ENCODE data around the gene KLF17.

KLF17 gene

DNA sequence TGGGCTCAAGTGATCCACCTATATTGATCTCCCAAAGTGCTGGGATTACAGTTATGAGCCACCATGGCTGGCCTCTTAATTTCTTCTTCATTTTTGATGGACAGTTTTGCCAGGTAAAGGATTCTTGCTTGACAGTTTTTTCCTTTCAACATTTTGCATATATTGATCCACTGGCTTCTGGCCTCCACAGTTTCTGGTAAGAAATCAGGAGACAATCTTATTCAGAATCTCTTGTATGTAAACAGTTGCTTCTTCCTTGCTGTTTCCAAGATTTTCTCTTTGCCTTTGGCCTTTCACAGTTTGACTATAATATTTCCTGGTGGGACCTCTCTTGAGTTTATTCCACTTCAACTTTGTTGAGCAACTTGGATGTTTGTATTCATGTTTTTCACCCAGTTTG, 42.9 kb downstream of the KLF17 start:
- H3K4me2 ChIP-seq (ENCODE audit: low read depth, low read length), result no peak overlapping the region
- H3K79me2 ChIP-seq (ENCODE audit: low read length), result no peaks in the 10 kb centered on the region
- H2AFZ ChIP-seq (ENCODE audit: low read length), result no peak overlapping the region
- no peak overlapping the region for H3K27ac ChIP-seq (ENCODE audit: low read length)
- H3K4me3 ChIP-seq (ENCODE audit: low read length), result no peak overlapping the region
- H3K27me3 ChIP-seq (replicated peaks; ENCODE audit: insufficient read depth, low read length), result no peaks in the 10 kb centered on the region
- no peak overlapping the region for H3K9ac ChIP-seq (ENCODE audit: low read length)
- H3K9me3 ChIP-seq (replicated peaks; ENCODE audit: insufficient read depth, low read length), result no peaks in the 10 kb centered on the region
- H4K20me1 ChIP-seq (ENCODE audit: insufficient read depth, low read length), result no peaks in the 10 kb centered on the region
- H3K36me3 ChIP-seq (replicated peaks; ENCODE audit: insufficient read depth, low read length), result no peaks in the 10 kb centered on the region
- no peaks in the 10 kb centered on the region for H3K9me2 ChIP-seq (replicated peaks; ENCODE audit: insufficient read depth, low read length)
- no peaks in the 10 kb centered on the region for H3F3A ChIP-seq (ENCODE audit: insufficient read depth, low read length)
- TF ChIP-seq EZH2phosphoT487 (IDR thresholded peaks at IDR 0.05; ENCODE audit: low read length) (no peak), EZH2 (optimal IDR thresholded peaks at IDR 0.05; ENCODE audit: low read depth, low read length) (no peak)
- TF ChIP-seq, protein P1, sequence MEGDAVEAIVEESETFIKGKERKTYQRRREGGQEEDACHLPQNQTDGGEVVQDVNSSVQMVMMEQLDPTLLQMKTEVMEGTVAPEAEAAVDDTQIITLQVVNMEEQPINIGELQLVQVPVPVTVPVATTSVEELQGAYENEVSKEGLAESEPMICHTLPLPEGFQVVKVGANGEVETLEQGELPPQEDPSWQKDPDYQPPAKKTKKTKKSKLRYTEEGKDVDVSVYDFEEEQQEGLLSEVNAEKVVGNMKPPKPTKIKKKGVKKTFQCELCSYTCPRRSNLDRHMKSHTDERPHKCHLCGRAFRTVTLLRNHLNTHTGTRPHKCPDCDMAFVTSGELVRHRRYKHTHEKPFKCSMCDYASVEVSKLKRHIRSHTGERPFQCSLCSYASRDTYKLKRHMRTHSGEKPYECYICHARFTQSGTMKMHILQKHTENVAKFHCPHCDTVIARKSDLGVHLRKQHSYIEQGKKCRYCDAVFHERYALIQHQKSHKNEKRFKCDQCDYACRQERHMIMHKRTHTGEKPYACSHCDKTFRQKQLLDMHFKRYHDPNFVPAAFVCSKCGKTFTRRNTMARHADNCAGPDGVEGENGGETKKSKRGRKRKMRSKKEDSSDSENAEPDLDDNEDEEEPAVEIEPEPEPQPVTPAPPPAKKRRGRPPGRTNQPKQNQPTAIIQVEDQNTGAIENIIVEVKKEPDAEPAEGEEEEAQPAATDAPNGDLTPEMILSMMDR (IDR thresholded peaks at IDR 0.05; ENCODE audit: low read length), result no peak
- H3K4me1 ChIP-seq (ENCODE audit: low read length), result no peaks in the 10 kb centered on the region
- no peak for DNase-seq

GRCh38 chr1:44168520-44169098, 50.0 kb downstream of the KLF17 start:
- Histone ChIP-seq H3K9ac (ENCODE audit: low read length) (no peak overlapping the region), H3K27me3 (replicated peaks; ENCODE audit: insufficient read depth, low read length) (no peaks in the 10 kb centered on the region), H3K27ac (ENCODE audit: low read length) (no peak overlapping the region), H3K9me3 (replicated peaks; ENCODE audit: insufficient read depth, low read length) (no peaks in the 10 kb centered on the region), H3K4me2 (ENCODE audit: low read depth, low read length) (no peak overlapping the region), H4K20me1 (ENCODE audit: insufficient read depth, low read length) (no peaks in the 10 kb centered on the region), H2AFZ (ENCODE audit: low read length) (no peak overlapping the region), H3K4me3 (ENCODE audit: low read length) (no peak overlapping the region), H3K4me1 (ENCODE audit: low read length) (no peaks in the 10 kb centered on the region), H3K36me3 (replicated peaks; ENCODE audit: insufficient read depth, low read length) (no peaks in the 10 kb centered on the region), H3K79me2 (ENCODE audit: low read length) (no peaks in the 10 kb centered on the region), H3K9me2 (replicated peaks; ENCODE audit: insufficient read depth, low read length) (no peaks in the 10 kb centered on the region), H3F3A (ENCODE audit: insufficient read depth, low read length) (no peaks in the 10 kb centered on the region)
- TF ChIP-seq, protein P1 (IDR thresholded peaks at IDR 0.05; ENCODE audit: low read length), result no peak
- no peak for TF ChIP-seq EZH2 (optimal IDR thresholded peaks at IDR 0.05; ENCODE audit: low read depth, low read length)
- no peak for DNase-seq

- Histone ChIP-seq H3K9ac (ENCODE audit: low read length) (no peak overlapping the region), H3K9me2 (replicated peaks; ENCODE audit: insufficient read depth, low read length) (no peaks in the 10 kb centered on the region), H3K9me3 (replicated peaks; ENCODE audit: insufficient read depth, low read length) (no peaks in the 10 kb centered on the region), H3K27me3 (replicated peaks; ENCODE audit: insufficient read depth, low read length) (no peaks in the 10 kb centered on the region), H3K36me3 (replicated peaks; ENCODE audit: insufficient read depth, low read length) (no peaks in the 10 kb centered on the region), H3K4me2 (ENCODE audit: low read depth, low read length) (no peak overlapping the region), H2AFZ (ENCODE audit: low read length) (no peak overlapping the region), H4K20me1 (ENCODE audit: insufficient read depth, low read length) (no peaks in the 10 kb centered on the region), H3K79me2 (ENCODE audit: low read length) (no peaks in the 10 kb centered on the region), H3K4me1 (ENCODE audit: low read length) (no peaks in the 10 kb centered on the region), H3K27ac (ENCODE audit: low read length) (no peak overlapping the region), H3K4me3 (ENCODE audit: low read length) (no peak overlapping the region), H3F3A (ENCODE audit: insufficient read depth, low read length) (no peaks in the 10 kb centered on the region)
- no peak for DNase-seq
- TF ChIP-seq EZH2 (optimal IDR thresholded peaks at IDR 0.05; ENCODE audit: low read depth, low read length) (no peak), EZH2phosphoT487 (IDR thresholded peaks at IDR 0.05; ENCODE audit: low read length) (no peak)
- TF ChIP-seq, protein P1 (IDR thresholded peaks at IDR 0.05; ENCODE audit: low read length), result no peak
These were observed 51.7 kb downstream of the KLF17 start for GRCh38 chr1:44170281-44170823.

Data from MM.1S (cell line).